ENCODE data around the gene SERPINA12. TPM values are rescaled to one million over a fixed set of nuclear protein-coding genes. Genes with fewer than 3 reads are reported as not detected.

Gene SERPINA12
- total RNA-seq, 1 experiment from 2014 or later = not detected

GRCh38 chr14:94466706-94467370, 42.4 kb downstream of the SERPINA12 start:
- DNase-seq (ENCODE audit: low read depth) = no peak

GRCh38 chr14:94465042-94465441, 44.2 kb downstream of the SERPINA12 start:
- no peak for DNase-seq (ENCODE audit: low read depth)

- DNase-seq (ENCODE audit: low read depth) = no peak
Measured at GRCh38 chr14:94464290-94464689, 45.0 kb downstream of the SERPINA12 start.

GRCh38 chr14:94462763-94463572, 46.3 kb downstream of the SERPINA12 start:
- DNase-seq (ENCODE audit: low read depth) = no peak

GRCh38 chr14:94462219-94462551, 47.1 kb downstream of the SERPINA12 start:
- DNase-seq (ENCODE audit: low read depth) = peak; percentile 28

- peak; percentile 9 for DNase-seq (ENCODE audit: low read depth)
Measured at GRCh38 chr14:94461526-94462218, 47.6 kb downstream of the SERPINA12 start.

GRCh38 chr14:94460631-94461416, 48.4 kb downstream of the SERPINA12 start:
- no peak for DNase-seq (ENCODE audit: low read depth)

- DNase-seq (ENCODE audit: low read depth) = peak; percentile 43
Measured at GRCh38 chr14:94458558-94459205, 50.6 kb downstream of the SERPINA12 start.

- no peak for DNase-seq (ENCODE audit: low read depth)
Measured at GRCh38 chr14:94458096-94458495, 51.2 kb downstream of the SERPINA12 start.

- no peak for DNase-seq (ENCODE audit: low read depth)
Measured at GRCh38 chr14:94455928-94456327, 53.3 kb downstream of the SERPINA12 start.

- no peak for DNase-seq (ENCODE audit: low read depth)
Measured at GRCh38 chr14:94451826-94452225, 57.4 kb downstream of the SERPINA12 start.

GRCh38 chr14:94451091-94451771, 58.0 kb downstream of the SERPINA12 start:
- no peak for DNase-seq (ENCODE audit: low read depth)

- no peak for DNase-seq (ENCODE audit: low read depth)
Measured at GRCh38 chr14:94450722-94451090, 58.6 kb downstream of the SERPINA12 start.

GRCh38 chr14:94449930-94450329, 59.3 kb downstream of the SERPINA12 start:
- DNase-seq (ENCODE audit: low read depth) = no peak

- no peak for DNase-seq (ENCODE audit: low read depth)
Measured at GRCh38 chr14:94448071-94448808, 61.0 kb downstream of the SERPINA12 start.

- no peak for DNase-seq (ENCODE audit: low read depth)
Measured at GRCh38 chr14:94447206-94447605, 62.1 kb downstream of the SERPINA12 start.

- no peak for DNase-seq (ENCODE audit: low read depth)
Measured at GRCh38 chr14:94446126-94446525, 63.1 kb downstream of the SERPINA12 start.

- no peak for DNase-seq (ENCODE audit: low read depth)
Measured at GRCh38 chr14:94445003-94445402, 64.3 kb downstream of the SERPINA12 start.

- no peak for DNase-seq (ENCODE audit: low read depth)
Measured at GRCh38 chr14:94441531-94442205, 67.6 kb downstream of the SERPINA12 start.

GRCh38 chr14:94441130-94441529, 68.1 kb downstream of the SERPINA12 start:
- no peak for DNase-seq (ENCODE audit: low read depth)
